Neural progenitor cell (in vitro differentiated cells): ENCODE measurements around the gene ADIG. TPM values are rescaled to one million over a fixed set of nuclear protein-coding genes. Genes with fewer than 3 reads are reported as not detected.

ENCODE experiments used
- DNase-seq: peaks from one replicate; pipeline ENCODE4 v3.0.0-alpha.2; 2016; ENCODE audit warnings: low spot score
- H2AFZ ChIP-seq: fragments of 200-600 bp; sonication (generic); replicated peaks from 2 replicates; pipeline ENCODE4 v1.6.1; 2016; ENCODE audit warnings: antibody characterized with exemption
- H3F3A ChIP-seq: fragments of 200-600 bp; sonication (generic); 2 replicates; pipeline ENCODE4 v1.6.1; 2016; ENCODE audit warnings: antibody characterized with exemption, low read depth
- H3K27ac ChIP-seq: fragments of 200-600 bp; sonication (generic); 2 replicates; pipeline ENCODE4 v1.5.1; 2016; ENCODE audit warnings: mild to moderate bottlenecking
- H3K27me3 ChIP-seq: fragments of 200-600 bp; sonication (generic); 2 replicates; pipeline ENCODE4 v1.6.1; 2016; ENCODE audit warnings: mild to moderate bottlenecking, moderate library complexity
- H3K36me3 ChIP-seq: fragments of 200-600 bp; sonication (generic); 2 replicates; pipeline ENCODE4 v1.5.1; 2016
- H3K4me1 ChIP-seq: fragments of 200-600 bp; sonication (generic); 2 replicates; pipeline ENCODE4 v1.6.1; 2016; ENCODE audit warnings: mixed run types
- H3K4me2 ChIP-seq: fragments of 200-600 bp; sonication (generic); 2 replicates; pipeline ENCODE4 v1.6.1; 2016
- H3K4me3 ChIP-seq: fragments of 200-600 bp; sonication (generic); 2 replicates; pipeline ENCODE4 v1.5.1; 2016
- H3K79me2 ChIP-seq: fragments of 200-600 bp; sonication (generic); 2 replicates; pipeline ENCODE4 v1.6.1; 2016; ENCODE audit warnings: low read depth
- H3K9ac ChIP-seq: fragments of 200-600 bp; sonication (generic); 2 replicates; pipeline ENCODE4 v1.6.1; 2016
- H3K9me3 ChIP-seq: fragments of 200-600 bp; sonication (generic); 2 replicates; pipeline ENCODE4 v1.5.1; 2016; ENCODE audit warnings: low read depth
- H4K20me1 ChIP-seq: fragments of 200-600 bp; sonication (generic); 2 replicates; pipeline ENCODE4 v1.6.1; 2016; ENCODE audit warnings: low read depth
- H3K27ac Mint-ChIP-seq: 3 replicates; pipeline ENCODE4 v1.8.0; 2021; ENCODE audit warnings: mixed read lengths
- H3K27me3 Mint-ChIP-seq: 2 replicates; pipeline ENCODE4 v1.8.0; 2022; ENCODE audit warnings: low read depth, mild to moderate bottlenecking, inconsistent platforms, moderate library complexity, mixed read lengths; ENCODE audit not compliant: insufficient read depth
- H3K36me3 Mint-ChIP-seq: 3 replicates; pipeline ENCODE4 v1.8.0; 2021; ENCODE audit warnings: mixed read lengths
- H3K4me1 Mint-ChIP-seq: 3 replicates; pipeline ENCODE4 v1.8.0; 2021; ENCODE audit warnings: mixed read lengths
- H3K4me3 Mint-ChIP-seq: 3 replicates; pipeline ENCODE4 v1.8.0; 2021; ENCODE audit warnings: mild to moderate bottlenecking, moderate library complexity, mixed read lengths
- H3K9me3 Mint-ChIP-seq: 3 replicates; pipeline ENCODE4 v1.8.0; 2020; ENCODE audit warnings: mixed read lengths
- EZH2 ChIP-seq: fragments of 200-600 bp; sonication (generic); IDR thresholded peaks from 2 replicates; pipeline ENCODE4 v1.6.1; 2017; ENCODE audit warnings: antibody characterized with exemption, mild to moderate bottlenecking, moderate library complexity
- EZH2phosphoT487 ChIP-seq: fragments of 200-600 bp; sonication (generic); IDR thresholded peaks from 2 replicates; pipeline ENCODE4 v1.6.1; 2017; ENCODE audit warnings: antibody characterized with exemption
- total RNA-seq: library from RNA; depleted of rRNA; stranded (reverse); fragments of >200 nt; gene quantifications from 2 replicates; pipeline ENCODE4 v1.2.3, GENCODE V29; 2015; ENCODE audit warnings: low replicate concordance
- TF ChIP-seq, protein P1 (sequence below): fragments of 200-600 bp; sonication (generic); IDR thresholded peaks from 2 replicates; pipeline ENCODE4 v1.5.1; 2017; ENCODE audit warnings: antibody characterized with exemption, mild to moderate bottlenecking

ADIG gene
- total RNA-seq, 1 donor from 2014 or later, result not detected

DNA sequence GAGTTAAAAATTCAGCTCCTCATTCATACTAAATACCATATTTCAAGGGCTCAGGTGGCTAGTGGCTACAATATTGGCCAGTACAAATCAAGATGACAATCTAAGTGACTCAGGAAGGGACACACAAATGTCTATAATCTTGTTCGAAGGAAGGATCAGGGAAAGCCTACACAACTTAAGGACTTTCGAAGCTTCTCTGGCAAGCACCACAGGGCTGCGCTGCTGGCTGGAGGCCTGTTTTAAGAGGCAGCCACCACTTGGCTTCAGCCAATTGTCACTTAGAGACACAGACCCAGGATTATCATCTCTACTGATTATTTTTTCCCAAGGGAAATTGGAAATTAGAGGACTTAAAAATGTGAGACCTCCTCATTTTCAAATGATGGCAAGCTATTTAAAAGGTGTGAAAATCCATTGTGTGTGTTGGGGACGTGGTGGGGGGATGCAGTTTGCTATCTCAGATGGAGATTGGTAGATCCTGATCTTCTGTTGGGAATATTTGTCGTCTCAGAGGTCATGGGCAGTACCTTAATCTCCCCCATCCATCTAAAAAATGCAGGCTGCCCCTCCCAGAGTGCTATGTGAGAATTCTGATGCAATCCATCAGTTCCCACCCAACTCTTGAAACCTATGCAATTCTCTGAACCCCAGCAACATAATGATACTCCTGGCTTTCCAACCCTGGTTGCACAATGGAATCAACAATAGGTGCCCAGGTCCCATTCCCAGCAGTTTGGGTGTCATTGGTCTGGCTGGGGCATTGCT, 31.9 kb downstream of the ADIG start:
- Histone ChIP-seq H3K9ac (no peak overlapping the region), H3K27me3 (no peaks in the 10 kb centered on the region), H3K36me3 (no peaks in the 10 kb centered on the region), H3K27ac (no peak overlapping the region), H3K9me3 (no peaks in the 10 kb centered on the region), H3F3A (no peaks in the 10 kb centered on the region), H3K4me3 (no peak overlapping the region), H2AFZ (no peak overlapping the region), H4K20me1 (no peaks in the 10 kb centered on the region), H3K4me1 (no peaks in the 10 kb centered on the region), H3K4me2 (no peak overlapping the region), H3K79me2 (no peaks in the 10 kb centered on the region)
- Mint-ChIP-seq H3K36me3 (no peaks in the 10 kb centered on the region), H3K27me3 (peaks cover 14% of the 10 kb centered on the region), H3K9me3 (no peaks in the 10 kb centered on the region), H3K4me1 (peaks cover 6% of the 10 kb centered on the region), H3K4me3 (no peak overlapping the region), H3K27ac (no peak overlapping the region)
- no peak for DNase-seq
- no peak for TF ChIP-seq EZH2phosphoT487
- TF ChIP-seq, protein P1, sequence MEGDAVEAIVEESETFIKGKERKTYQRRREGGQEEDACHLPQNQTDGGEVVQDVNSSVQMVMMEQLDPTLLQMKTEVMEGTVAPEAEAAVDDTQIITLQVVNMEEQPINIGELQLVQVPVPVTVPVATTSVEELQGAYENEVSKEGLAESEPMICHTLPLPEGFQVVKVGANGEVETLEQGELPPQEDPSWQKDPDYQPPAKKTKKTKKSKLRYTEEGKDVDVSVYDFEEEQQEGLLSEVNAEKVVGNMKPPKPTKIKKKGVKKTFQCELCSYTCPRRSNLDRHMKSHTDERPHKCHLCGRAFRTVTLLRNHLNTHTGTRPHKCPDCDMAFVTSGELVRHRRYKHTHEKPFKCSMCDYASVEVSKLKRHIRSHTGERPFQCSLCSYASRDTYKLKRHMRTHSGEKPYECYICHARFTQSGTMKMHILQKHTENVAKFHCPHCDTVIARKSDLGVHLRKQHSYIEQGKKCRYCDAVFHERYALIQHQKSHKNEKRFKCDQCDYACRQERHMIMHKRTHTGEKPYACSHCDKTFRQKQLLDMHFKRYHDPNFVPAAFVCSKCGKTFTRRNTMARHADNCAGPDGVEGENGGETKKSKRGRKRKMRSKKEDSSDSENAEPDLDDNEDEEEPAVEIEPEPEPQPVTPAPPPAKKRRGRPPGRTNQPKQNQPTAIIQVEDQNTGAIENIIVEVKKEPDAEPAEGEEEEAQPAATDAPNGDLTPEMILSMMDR, result no peak

DNA sequence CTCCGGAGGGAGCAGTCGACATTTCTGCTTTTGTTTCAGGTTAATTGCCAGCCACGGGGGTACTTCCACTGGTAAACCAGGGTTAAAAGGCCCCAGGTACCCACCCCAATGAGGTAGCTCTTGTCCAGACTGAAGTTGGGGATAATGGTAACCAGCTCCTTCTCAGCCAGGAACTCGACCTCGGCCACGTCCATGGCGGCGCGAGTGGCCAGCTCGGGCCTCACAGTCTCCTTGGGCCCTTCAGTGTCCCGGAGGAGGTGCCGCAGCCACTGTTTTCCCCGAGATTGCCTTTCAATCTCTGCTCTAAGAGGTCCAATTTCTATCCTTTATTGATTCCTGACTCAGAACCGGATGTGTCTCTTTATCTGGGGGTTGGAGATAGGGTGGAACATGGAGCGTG, 34.3 kb downstream of the ADIG start:
- Mint-ChIP-seq H3K4me3 (no peak overlapping the region), H3K9me3 (no peaks in the 10 kb centered on the region), H3K4me1 (peaks cover 5% of the 10 kb centered on the region), H3K27ac (no peak overlapping the region), H3K36me3 (no peaks in the 10 kb centered on the region), H3K27me3 (peaks cover 8% of the 10 kb centered on the region)
- H3K27ac ChIP-seq, result no peak overlapping the region
- H3K79me2 ChIP-seq, result no peaks in the 10 kb centered on the region
- no peak for DNase-seq
- TF ChIP-seq, protein P1, result no peak
- no peak for TF ChIP-seq EZH2
- TF ChIP-seq EZH2phosphoT487, result no peak
- no peaks in the 10 kb centered on the region for H3F3A ChIP-seq
- no peak overlapping the region for H2AFZ ChIP-seq
- no peaks in the 10 kb centered on the region for H3K36me3 ChIP-seq
- H3K4me1 ChIP-seq, result no peaks in the 10 kb centered on the region
- H3K4me3 ChIP-seq, result no peak overlapping the region
- no peak overlapping the region for H3K9ac ChIP-seq
- H3K9me3 ChIP-seq, result no peaks in the 10 kb centered on the region
- no peaks in the 10 kb centered on the region for H3K27me3 ChIP-seq
- H3K4me2 ChIP-seq, result no peak overlapping the region
- no peaks in the 10 kb centered on the region for H4K20me1 ChIP-seq

DNA sequence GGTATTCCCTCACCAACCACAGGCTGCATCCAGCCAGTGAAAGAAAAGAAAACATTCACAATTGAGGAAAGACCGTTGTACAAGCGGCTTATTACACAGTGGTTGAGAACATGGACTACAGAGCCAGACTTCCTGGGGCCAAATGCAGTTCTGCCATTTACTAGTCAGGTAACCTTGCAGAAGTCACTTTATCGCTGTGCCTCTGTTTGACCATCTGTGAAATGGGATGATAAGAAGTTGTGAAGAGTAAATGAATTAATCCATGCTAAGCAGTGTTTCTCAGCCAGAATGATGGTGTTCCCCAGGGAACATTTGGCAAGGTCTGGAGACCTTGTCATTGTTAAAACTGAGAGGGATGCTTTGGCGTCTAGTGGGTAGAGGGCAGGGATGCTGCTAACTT, 35.5 kb downstream of the ADIG start:
- Histone ChIP-seq H2AFZ (no peak overlapping the region), H4K20me1 (no peaks in the 10 kb centered on the region), H3K27ac (no peak overlapping the region), H3K4me3 (no peak overlapping the region), H3K36me3 (no peaks in the 10 kb centered on the region), H3K9me3 (no peaks in the 10 kb centered on the region), H3K79me2 (no peaks in the 10 kb centered on the region), H3K4me2 (no peak overlapping the region), H3K4me1 (no peaks in the 10 kb centered on the region), H3F3A (no peaks in the 10 kb centered on the region), H3K27me3 (no peaks in the 10 kb centered on the region), H3K9ac (no peak overlapping the region)
- Mint-ChIP-seq H3K4me1 (peaks cover 14% of the 10 kb centered on the region), H3K27ac (no peak overlapping the region), H3K9me3 (no peaks in the 10 kb centered on the region), H3K4me3 (no peak overlapping the region), H3K36me3 (no peaks in the 10 kb centered on the region), H3K27me3 (peaks cover 8% of the 10 kb centered on the region)
- TF ChIP-seq EZH2phosphoT487 (no peak), EZH2 (no peak)
- TF ChIP-seq, protein P1, result no peak
- no peak for DNase-seq
